Effector memory CD8-positive, alpha-beta T cell (primary cell): Measurements from ENCODE around the gene SRGAP2B.
A peak's percentile ranks its signal among the peaks of the same experiment; 100 is the strongest.
"Not testable (repeated sequence)": the region's sequence is repeated elsewhere in the genome, so short reads cannot be mapped to it uniquely, and the experiment has no call there.

ENCODE experiments used
- ATAC-seq: fragments of 150-1000 bp; cut with Tn5 transposase; replicated peaks from 2 replicates; pipeline ENCODE4 v1.10.0; 2021; ENCODE audit warnings: mild to moderate bottlenecking, moderate library complexity
- DNase-seq, 3 experiments: peaks; one replicate each; pipeline ENCODE4 v3.0.0; 2021
- H3K27ac Mint-ChIP-seq, 2 donors: one replicate each; pipeline ENCODE4 v1.8.0; 2022; ENCODE audit warnings: mild to moderate bottlenecking in 2 of 2, mixed read lengths in 2 of 2, moderate library complexity in 2 of 2
- H3K27me3 Mint-ChIP-seq, 2 donors: one replicate each; pipeline ENCODE4 v1.8.0; 2022; ENCODE audit warnings: mixed read lengths in 2 of 2
- H3K36me3 Mint-ChIP-seq: one replicate; pipeline ENCODE4 v1.8.0; 2022; ENCODE audit warnings: mild to moderate bottlenecking, moderate library complexity, mixed read lengths; ENCODE audit not compliant: insufficient read depth
- H3K4me1 Mint-ChIP-seq, 2 donors: one replicate each; pipeline ENCODE4 v1.8.0; 2022; ENCODE audit warnings: low read depth in 2 of 2, mixed read lengths in 2 of 2
- H3K4me3 Mint-ChIP-seq, 2 donors: one replicate each; pipeline ENCODE4 v1.8.0; 2022; ENCODE audit warnings: mild to moderate bottlenecking in 2 of 2, mixed read lengths in 2 of 2, moderate library complexity in 2 of 2
- H3K9me3 Mint-ChIP-seq, 2 donors: one replicate each; pipeline ENCODE4 v1.8.0; 2022; ENCODE audit warnings: mixed read lengths in 2 of 2

Gene SRGAP2B

DNA sequence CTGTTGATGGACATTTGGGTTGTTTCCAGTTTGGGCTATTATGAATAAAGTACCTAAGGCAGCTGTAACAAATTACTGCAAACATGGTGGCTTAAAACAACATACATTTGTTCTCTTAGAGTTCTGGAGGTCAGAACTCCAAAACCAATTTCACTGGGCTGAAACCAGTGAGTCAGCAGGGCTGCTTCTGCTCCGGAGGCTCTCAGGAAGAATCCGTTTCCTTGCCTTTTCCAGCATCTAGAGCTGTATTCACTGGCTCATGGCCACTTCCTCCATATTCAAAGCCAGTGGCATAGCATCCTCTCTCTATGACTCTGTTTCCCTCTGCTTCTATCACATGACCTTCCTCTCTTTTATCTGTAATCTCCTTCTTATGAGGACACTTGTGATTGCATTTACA, 146.7 kb downstream of the SRGAP2B start:
- not testable (repeated sequence) for ATAC-seq, H3K4me1 Mint-ChIP-seq, H3K36me3 Mint-ChIP-seq, DNase-seq, H3K27ac Mint-ChIP-seq, H3K27me3 Mint-ChIP-seq, H3K9me3 Mint-ChIP-seq, H3K4me3 Mint-ChIP-seq

DNA sequence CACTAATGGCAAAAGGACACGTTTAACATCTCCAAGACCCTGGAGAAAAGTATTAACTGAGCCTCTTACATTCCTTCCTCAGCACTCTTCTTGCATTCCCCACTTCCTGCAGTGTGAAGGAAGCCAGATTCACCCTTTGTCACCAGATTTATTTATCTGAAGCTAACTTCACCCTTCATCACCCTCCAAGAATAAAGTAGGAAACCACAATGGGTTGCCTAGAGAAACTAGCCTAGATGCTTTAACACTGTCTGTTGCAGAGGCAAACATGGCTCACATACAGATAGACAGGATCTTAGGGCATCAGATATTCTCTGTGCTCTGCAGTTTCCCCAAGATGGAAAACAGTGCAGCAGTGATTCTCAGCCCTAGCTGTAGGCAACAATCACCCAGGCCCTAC, 147.6 kb downstream of the SRGAP2B start:
- H3K9me3 Mint-ChIP-seq, H3K27me3 Mint-ChIP-seq, DNase-seq, H3K36me3 Mint-ChIP-seq, H3K4me1 Mint-ChIP-seq, H3K27ac Mint-ChIP-seq, H3K4me3 Mint-ChIP-seq, ATAC-seq: not testable (repeated sequence)

DNA sequence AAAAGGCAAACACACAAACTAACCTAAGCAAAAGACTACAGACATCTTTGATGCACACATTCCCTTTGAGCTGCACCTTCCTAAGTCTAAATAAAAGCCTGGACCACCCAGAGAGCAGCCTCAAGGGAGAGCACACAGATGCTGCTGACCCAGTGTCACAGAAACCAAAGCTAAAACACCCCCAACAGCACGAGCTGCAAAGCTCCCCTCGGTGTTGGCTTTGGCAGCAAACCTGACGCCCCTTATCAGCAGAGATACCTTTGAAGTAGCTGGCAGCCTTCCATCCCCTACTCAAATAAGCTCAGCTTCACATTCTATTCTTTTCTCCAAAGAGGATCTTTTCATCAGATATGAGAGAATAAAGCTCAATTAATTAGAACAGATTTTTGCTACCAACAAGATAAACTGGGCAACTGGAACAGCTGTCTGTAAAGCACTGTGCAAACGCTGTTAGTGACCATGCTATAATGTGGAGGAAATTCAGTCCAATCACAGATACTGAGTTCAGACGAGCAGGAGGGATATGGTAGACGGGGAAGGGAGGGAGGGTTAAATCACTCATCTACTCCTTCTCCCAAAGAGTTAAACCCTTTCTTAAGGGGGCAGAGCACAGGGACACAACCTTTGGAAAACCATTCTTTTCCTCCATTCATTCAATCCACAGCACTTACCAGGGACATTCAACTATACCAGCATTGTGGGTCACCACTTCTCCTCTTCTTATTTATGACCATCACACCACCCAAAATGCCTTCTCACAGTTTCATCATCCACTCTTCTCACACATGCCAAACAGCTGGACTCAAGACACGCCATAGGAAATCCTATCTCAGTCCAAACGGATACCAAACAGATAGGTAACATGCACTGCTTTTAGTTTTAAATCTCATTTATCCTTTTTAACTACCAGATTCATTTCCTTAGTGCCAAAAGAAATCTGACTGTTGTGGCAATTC, 148.3 kb downstream of the SRGAP2B start:
- H3K4me3 Mint-ChIP-seq, H3K4me1 Mint-ChIP-seq, H3K36me3 Mint-ChIP-seq, ATAC-seq, DNase-seq, H3K9me3 Mint-ChIP-seq, H3K27ac Mint-ChIP-seq, H3K27me3 Mint-ChIP-seq: not testable (repeated sequence)

DNA sequence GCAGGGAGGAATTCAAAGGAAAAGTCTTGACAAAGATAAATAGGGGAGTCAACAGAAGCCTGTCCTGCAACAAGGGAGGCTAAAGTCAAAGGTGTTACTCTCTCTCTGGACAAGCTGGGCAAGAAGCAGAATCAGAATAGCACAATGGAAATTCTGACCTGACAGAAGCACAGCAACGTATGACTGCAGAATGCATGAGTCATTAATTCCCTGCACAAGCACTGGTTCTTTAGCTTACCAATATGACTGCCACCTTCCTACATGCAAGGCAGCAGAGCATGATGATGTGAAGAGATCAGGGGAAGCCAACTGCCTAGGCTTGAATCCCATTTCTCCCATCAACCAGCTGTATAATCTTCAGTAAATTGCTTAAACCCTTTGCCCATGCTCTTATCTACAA, 153.4 kb downstream of the SRGAP2B start:
- not testable (repeated sequence) for H3K4me3 Mint-ChIP-seq, H3K27ac Mint-ChIP-seq

DNA sequence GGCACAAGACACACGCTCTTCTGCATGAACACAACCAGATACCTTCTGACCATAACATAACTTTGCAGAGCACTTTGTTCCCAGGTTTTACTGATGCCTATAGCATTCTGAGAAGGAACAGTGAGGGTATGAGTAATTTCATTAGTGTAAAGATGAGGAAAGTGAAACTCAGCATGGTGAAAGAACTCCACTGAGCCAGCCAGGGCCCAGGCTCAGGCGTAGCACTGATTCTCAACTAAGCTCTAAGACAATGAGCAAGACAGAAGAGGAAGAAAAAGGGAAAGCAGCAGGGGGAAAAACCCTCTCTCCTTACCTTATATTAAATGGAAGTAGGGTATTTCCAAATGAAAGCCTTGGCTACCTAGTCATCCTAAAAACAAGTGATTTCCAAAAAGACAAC, 155.1 kb downstream of the SRGAP2B start:
- H3K4me3 Mint-ChIP-seq, H3K9me3 Mint-ChIP-seq, H3K36me3 Mint-ChIP-seq, H3K27ac Mint-ChIP-seq, ATAC-seq, H3K4me1 Mint-ChIP-seq, DNase-seq, H3K27me3 Mint-ChIP-seq: not testable (repeated sequence)

More for the DNA sequence above, 153.4 kb downstream of the SRGAP2B start:
- not testable (repeated sequence) for H3K27me3 Mint-ChIP-seq, DNase-seq, H3K4me1 Mint-ChIP-seq, H3K36me3 Mint-ChIP-seq, ATAC-seq, H3K9me3 Mint-ChIP-seq

DNA sequence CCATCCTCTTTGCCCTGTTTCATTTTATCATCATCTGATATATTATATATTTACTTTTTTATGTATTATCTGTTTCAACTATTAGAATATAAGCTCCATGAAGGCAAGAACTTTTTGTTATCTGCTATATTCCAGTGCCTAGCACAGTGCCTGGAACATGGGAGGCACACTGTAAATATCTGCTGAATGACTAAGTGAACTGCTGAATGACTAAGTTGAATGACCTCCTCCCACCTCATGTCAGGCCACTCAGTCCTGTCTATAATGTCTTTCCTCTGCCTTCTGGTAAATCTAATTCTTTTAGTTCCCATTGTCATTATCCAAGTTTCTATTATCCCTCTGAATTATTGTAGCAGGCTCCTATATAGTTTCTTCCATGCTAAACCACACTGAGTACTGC, 156.5 kb downstream of the SRGAP2B start:
- not testable (repeated sequence) for ATAC-seq, H3K4me1 Mint-ChIP-seq, H3K36me3 Mint-ChIP-seq, H3K4me3 Mint-ChIP-seq, H3K9me3 Mint-ChIP-seq, H3K27me3 Mint-ChIP-seq, H3K27ac Mint-ChIP-seq, DNase-seq

DNA sequence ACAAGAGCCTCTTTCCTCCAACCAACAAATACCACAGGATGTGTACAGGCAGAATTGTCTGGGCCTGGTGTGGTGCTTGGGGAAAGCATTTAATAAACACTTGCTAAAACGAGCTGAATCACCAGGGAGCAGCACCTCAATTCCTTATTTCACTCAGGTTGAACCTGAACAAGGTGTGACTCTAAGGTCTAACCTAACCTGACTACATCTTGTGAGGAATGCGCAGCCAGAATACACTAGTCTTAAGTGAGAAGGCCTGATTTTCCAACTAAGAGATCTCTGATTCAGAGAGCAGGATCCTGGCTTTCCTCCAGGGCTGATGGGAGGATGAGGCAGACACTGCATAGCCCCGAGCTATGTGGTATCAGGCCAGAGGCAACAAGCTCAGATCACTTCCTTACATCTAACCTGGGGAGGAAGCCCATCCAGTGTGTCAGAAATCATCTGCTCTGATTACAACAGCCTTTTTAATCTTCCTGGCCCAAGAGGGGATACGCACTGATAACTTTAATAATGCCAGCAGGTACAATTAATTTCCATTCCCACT, 158.9 kb downstream of the SRGAP2B start:
- not testable (repeated sequence) for H3K27ac Mint-ChIP-seq, ATAC-seq, H3K4me3 Mint-ChIP-seq, H3K36me3 Mint-ChIP-seq, H3K9me3 Mint-ChIP-seq, H3K27me3 Mint-ChIP-seq, DNase-seq, H3K4me1 Mint-ChIP-seq

DNA sequence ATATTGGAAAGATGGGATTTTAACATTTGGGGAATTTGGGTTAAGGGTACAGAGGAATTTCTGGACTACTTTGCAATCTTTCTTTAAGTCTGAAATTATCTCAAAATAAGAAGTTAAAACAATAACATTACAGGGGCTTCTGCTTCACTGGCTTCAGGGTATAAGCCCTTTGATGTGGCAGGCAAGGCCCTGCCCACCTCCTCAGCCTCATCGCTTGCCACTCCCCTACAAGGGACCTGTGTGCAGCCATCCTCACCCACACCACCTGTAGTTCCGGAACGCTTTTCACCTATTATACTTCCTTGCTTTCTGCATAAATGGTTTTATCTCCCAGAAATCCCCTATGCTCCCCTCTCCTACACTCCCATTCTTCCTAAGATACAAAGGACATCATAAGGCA, 159.8 kb downstream of the SRGAP2B start:
- H3K36me3 Mint-ChIP-seq, H3K27me3 Mint-ChIP-seq, H3K9me3 Mint-ChIP-seq, DNase-seq, H3K4me1 Mint-ChIP-seq, ATAC-seq, H3K4me3 Mint-ChIP-seq, H3K27ac Mint-ChIP-seq: not testable (repeated sequence)

DNA sequence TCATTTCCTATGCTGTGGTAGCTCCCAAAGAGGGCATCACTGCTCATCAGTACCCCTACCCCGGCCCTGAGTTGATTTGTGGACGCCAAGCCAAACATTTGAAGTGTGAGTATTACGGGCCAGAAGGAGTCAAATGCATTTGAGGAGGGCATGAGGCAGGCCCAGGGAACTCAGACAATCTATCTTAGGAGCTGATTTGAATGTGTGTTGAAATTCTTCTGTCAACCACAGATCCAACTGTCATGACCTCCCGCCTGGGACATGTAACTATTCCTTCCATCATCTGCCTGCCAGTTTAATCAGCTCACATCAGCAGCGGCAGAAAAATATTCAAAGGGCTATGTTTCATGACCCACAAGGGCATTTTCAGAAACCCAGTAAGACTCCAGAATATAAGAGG, 162.1 kb downstream of the SRGAP2B start:
- not testable (repeated sequence) for DNase-seq, H3K4me3 Mint-ChIP-seq, H3K4me1 Mint-ChIP-seq, H3K27ac Mint-ChIP-seq, H3K9me3 Mint-ChIP-seq, ATAC-seq, H3K27me3 Mint-ChIP-seq, H3K36me3 Mint-ChIP-seq

DNA sequence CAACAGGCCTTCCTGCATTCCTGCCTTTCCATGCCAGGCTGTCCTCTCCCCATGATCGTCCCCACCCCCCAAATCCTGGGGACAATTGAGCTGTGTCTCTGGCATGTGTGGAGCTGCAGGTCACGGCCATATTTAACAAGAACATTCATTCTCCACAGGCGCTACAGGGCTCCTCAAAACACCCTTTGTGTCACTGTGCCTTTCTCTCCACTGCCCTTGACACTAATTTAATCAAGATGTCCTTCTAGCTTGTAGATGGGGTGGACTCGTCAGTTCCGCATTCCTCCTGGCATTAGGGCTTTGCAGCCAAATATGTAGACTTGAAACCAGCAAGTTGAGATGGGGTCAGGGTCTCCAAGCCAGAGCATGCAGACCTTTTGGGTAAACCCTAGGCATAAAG, 163.0 kb downstream of the SRGAP2B start:
- H3K36me3 Mint-ChIP-seq, H3K27me3 Mint-ChIP-seq, DNase-seq, H3K4me3 Mint-ChIP-seq, ATAC-seq, H3K27ac Mint-ChIP-seq, H3K4me1 Mint-ChIP-seq, H3K9me3 Mint-ChIP-seq: not testable (repeated sequence)

DNA sequence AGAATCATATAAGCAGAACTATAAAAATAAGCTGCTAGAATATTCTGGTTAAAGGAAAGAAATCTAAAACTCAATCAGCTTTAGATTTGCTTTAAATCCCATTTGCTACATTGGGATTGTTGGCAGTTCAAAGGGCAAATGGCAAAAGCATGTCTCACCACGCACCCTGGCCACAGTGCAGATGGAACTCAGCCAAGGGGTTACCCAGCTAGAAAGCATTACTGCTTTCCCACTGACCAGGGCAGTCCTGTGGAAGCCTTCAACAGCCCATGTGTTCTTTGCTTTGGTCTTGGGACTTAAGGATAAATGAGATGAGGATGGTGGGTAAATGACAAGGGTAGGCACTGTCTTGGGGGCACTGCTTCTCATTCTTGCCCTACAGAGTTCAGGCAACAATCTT, 163.6 kb downstream of the SRGAP2B start:
- not testable (repeated sequence) for H3K36me3 Mint-ChIP-seq, DNase-seq, H3K4me3 Mint-ChIP-seq

DNA sequence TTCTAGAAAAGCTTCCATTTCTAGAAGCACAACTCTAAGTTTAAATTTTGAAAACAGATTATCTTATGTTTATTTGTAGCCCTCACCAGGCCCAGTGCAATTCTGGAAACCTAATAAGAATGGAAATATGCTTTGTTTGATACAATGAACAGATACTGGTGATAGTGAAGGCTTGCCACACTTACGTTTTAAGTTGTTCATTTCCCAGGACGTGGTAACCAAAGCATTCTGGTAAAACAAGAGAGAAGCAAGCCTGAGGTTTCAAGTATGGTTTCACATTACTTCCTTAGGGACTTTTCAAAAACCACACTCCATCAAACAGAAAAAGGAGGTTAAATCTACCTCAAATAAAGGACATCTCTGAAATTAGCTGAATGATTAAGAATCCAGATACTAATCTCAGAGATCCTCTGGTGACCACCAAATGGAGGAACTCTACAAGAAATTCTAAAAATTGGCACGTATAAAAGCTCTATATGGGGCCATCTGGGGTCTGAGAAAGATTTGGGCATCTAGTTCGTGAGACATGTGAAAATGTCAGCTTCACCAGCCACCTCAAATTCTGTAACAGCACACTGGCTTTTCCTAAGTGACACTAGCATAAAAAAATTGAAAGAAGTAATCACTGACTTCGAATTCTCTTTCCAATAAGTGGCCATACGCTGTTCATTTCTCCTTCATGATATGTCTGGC, 164.9 kb downstream of the SRGAP2B start:
- not testable (repeated sequence) for H3K4me1 Mint-ChIP-seq, H3K27ac Mint-ChIP-seq, H3K36me3 Mint-ChIP-seq, H3K9me3 Mint-ChIP-seq, H3K4me3 Mint-ChIP-seq, DNase-seq, H3K27me3 Mint-ChIP-seq
- peak; percentile 63 for ATAC-seq

More for the DNA sequence above, 163.6 kb downstream of the SRGAP2B start:
- H3K9me3 Mint-ChIP-seq, H3K27me3 Mint-ChIP-seq, H3K4me1 Mint-ChIP-seq, ATAC-seq, H3K27ac Mint-ChIP-seq: not testable (repeated sequence)

DNA sequence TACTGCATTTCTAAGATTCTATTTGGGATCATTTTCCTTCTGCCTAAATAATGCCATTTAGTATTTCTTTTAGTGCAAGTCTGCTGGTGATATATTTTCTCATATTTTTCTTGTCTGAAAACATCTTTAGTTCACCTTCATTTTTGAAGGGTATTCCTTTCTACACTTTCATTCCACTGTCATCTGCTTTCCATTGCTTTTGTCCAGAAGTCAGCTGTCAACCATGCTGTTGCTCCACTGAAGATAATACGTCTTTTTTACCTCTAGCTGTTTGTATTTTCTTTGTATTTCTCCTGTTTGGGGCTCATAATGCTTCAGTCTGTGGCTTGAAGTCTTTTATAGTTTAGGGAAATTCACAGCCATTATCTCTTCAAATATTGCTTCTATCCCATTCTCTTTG, 167.8 kb downstream of the SRGAP2B start:
- not testable (repeated sequence) for H3K4me3 Mint-ChIP-seq, H3K36me3 Mint-ChIP-seq, H3K27ac Mint-ChIP-seq, DNase-seq, H3K4me1 Mint-ChIP-seq, H3K9me3 Mint-ChIP-seq, H3K27me3 Mint-ChIP-seq, ATAC-seq

DNA sequence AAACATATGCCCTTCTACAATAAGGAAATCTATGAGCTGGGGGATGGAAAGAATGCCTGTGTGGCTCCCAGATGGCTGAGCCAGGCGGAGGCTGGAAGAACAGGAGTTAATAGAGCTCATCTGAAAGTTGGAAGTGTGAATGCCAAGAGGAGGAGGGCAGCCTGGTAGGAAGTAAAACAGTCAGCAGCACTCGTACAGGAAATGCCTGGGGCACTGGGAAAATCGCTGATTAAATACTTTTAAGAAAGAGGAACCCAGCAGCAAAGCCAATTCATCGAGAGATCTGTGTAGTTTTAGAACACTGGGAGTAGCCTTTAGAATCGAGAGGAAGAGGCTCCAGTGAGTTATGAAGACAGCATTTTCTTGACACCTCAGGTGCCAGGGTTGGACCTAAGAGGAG, 171.5 kb downstream of the SRGAP2B start:
- not testable (repeated sequence) for H3K9me3 Mint-ChIP-seq, H3K4me3 Mint-ChIP-seq, H3K27me3 Mint-ChIP-seq, ATAC-seq, H3K4me1 Mint-ChIP-seq, H3K27ac Mint-ChIP-seq, DNase-seq, H3K36me3 Mint-ChIP-seq
